NCI-H460 (cell line): ENCODE data around the gene AIF1L. TPM values are rescaled to one million over a fixed set of nuclear protein-coding genes. Genes with fewer than 3 reads are reported as not detected.
A peak's percentile ranks its signal among the peaks of the same experiment; 100 is the strongest.

Source experiments
- DNase-seq: peaks from one replicate; pipeline ENCODE4 v3.0.0-alpha.2; 2016; ENCODE audit warnings: low read depth; ENCODE audit errors: extremely low read depth
- polyA plus RNA-seq: library from polyadenylated mRNA; depleted of rRNA; stranded (reverse); fragments of >200 nt; gene quantifications from 2 replicates; pipeline ENCODE4 v1.2.3, GENCODE V29; 2014; cell fraction: nucleus; rRNA removed
- total RNA-seq: library from RNA; depleted of rRNA; stranded (reverse); fragments of >200 nt; shearing (Covaris generic); gene quantifications from 2 replicates; pipeline ENCODE4 v1.2.3, GENCODE V29; 2014; rRNA removed

AIF1L gene
- 4.2 and 5.0 TPM in 2 replicates for total RNA-seq
- 6.4 TPM in 2 replicates for polyA plus RNA-seq

DNA sequence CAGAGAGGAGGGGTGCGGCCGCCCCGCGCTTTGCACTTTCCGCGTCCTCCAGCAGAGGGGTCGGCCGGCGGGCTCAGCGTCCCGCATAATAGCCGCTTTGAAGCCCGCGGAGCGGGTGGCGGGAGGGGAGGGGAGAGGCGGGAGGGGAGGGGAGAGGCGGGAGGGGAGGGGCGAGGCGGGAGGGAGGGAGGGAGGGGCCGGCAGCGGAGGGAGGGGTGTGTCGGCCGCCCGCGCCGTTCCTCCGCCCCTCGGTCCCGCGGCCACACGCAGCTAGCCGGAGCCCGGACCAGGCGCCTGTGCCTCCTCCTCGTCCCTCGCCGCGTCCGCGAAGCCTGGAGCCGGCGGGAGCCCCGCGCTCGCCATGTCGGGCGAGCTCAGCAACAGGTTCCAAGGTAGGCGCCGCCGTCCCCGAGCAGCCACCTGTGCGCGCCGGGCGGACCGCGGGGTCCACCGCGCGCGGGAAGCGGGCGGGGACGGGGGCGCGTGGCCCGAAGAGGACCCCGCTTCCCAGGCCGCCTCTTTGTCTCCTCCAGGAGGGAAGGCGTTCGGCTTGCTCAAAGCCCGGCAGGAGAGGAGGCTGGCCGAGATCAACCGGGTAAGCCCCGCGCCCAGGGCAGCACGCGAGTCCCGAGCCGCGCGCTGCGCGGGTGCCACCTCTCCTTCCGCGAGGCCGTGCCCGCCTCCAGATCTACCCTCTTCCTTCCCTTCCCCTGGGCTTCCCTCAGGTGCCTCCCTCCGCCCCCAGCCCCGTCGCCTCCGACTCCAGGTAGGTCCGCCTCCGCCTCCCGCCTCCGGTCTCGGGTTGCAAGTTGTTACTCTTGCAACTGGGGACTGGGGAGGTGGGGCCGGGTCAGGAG lies at the start of gene AIF1L:
TSS of gene AIF1L (plus strand) at position 263 of the 857 bp plus-strand sequence. CDS start at position 362, 99 bp downstream.
- DNase-seq = no peak

DNA sequence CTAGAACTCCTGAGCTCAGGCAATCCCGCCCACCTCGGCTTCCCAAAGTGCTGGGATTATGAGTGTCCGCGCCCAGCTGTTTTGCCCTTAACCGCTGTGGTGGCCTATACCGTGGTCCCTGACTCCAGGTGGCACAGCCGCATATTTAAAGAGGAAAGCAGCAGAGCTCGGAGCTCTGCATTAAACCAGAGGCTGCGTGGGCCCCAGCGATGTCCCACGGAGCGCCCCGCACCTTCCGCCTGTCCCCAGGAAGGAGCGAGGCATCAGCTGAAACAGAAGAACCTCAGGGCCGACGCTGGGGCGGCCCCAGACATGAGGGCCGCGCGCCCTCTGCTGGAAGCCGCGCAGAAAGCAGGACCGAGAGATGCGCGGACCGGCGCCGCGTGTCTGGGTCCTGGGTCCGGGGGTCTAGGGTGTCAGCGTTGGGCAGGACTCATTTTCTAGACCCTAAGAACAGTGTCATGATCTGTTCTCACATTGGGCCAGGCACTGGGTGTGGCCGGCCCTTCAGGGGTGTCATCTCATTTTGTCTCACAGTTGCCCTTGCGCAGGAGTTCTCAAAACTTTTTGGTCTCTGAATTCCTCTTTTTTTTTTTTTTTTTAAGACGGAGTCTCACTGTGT lies 49.6 kb upstream of the AIF1L start:
- DNase-seq = peak; percentile 53

DNA sequence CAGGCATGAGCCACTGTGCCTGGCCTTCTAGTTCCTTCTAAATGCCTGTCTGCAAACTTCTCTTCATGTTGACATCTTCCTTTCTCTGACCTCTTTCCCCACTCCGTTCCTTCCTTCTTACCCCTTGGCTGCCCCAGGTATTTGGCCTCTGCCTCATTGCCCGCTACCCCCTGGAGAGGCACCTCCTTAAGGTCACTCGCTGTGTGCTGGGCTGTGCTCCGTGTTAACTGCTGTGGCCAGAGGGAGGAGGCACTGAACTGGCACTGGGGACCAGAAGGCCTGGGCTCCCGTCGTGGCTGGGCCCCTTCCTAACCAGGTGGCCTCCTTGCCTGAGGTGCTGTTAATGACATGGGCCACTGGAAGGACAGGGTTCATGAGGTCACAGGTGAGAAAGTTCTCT lies 48.0 kb upstream of the AIF1L start:
- DNase-seq = no peak

DNA sequence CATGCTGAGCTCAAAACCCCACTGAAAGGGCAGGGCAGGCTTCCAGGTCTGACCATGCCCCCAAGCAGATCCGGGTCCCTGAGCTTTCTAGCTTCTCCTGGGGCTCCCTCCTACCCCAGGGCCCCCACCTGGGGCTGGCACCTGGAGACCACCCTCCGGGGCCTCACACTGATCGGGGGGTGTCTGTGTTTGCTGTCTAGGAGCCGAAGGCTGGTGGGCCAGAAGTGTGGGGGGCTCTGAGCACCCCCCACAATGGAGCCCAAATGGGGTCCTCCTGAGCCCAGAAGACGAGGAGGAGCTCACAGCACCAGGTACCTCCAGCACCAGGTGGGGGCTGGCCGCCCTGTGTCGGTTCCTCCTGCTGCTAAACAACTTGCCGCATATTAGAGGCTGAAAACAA lies 47.5 kb upstream of the AIF1L start:
- no peak for DNase-seq

DNA sequence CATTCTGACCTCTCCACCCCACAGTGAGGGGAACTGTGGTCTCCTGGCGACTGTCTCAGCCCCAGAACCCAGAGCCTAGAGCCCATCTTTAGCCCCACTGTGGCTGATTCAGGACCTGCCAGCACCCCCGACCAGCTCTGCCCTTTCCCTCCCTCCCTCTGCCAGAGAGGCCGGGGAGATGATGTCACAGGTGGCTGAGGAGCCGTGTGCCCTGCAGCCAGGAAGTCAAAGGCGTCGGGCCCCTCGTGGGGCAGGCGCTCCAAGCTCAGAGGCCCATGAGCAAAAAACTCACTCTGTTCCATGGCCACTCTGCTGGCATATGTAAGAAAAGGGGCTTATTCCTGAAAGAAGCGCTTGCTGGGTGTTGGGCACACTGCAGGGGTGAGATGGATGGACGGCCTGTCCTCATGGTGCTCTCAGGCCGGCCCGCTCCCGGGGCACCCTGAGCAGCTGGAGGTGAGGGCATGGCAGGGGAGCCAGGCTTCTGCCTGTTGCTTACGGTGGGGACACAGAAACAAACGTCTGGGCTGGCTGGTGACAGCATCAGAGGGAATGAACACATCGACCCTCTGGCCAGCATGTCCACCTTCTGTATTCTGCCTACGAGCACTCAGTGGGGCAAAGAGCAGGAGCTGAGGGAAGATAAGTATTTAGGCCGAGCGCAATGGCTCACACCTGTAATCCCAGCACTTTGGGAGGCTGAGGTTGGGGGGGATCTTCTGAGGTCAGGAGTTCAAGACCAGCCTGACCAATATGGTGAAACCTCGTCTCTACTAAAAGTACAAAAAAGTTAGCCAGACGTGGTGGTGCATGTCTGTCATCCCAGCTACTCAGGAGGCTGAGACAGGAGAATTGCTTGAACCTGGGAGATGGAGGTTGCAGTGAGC lies 46.3 kb upstream of the AIF1L start:
- DNase-seq = no peak

DNA sequence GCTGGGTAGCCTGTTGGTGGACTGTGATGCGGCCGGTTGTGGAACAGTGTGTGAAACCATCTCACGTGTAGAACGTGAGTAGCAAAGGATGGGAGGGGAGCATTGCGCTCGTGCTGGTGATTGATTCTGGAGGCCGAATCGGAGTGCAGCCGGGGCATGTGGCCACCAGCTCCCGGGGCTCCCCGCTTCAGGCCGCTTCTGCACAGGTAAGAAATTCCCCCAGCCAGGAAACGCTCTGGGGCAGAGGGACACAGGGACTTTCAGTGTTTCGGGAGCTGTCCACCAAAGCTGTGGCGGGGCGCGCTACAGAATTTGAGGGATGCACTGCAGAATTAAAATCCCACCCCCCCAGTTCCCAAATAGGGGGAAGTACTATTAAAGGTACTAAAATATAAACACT lies 45.5 kb upstream of the AIF1L start:
- DNase-seq = no peak

DNA sequence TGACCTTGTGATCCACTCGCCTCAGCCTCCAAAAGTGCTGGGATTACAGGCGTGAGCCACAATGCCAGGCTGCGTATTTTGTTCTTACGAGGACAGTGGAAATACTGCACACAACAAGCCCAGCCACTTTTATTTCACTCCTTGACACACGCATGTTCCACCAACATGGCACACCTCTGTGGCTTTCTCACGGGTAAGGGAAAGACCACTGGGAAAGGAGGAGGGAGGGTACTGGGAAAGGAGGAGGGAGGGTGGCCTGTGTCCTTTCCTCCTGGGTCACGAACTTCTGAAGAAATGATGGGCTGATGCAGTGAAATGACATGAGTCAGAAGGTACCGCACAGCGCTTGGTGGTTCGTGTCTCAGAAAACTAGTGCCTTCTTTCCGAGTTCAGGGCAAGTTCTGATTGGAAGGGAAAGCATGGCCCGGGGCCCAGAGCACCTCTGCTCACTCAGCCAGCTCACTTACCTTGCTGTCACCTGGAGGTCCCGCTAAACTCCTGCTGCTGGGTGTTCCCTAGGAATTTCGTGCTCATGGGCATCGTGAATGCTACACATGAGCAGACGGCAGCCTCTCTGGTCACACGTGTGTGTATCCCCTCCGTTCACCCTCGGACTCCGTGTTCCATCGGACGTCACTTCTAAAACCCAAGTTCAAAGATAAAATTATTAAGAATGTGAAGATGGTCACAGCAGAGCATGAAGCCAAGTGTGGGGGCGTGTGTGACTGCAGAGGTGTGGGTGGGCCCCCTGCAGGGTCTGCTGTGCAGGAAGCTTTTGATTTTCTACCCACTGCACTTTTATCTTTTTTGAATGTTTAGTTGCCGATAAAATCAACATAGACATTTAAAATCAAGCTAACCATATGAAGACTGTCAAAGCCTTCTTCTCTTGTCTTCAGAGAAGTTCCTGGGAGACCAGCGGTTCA lies 44.5 kb upstream of the AIF1L start:
- no peak for DNase-seq

DNA sequence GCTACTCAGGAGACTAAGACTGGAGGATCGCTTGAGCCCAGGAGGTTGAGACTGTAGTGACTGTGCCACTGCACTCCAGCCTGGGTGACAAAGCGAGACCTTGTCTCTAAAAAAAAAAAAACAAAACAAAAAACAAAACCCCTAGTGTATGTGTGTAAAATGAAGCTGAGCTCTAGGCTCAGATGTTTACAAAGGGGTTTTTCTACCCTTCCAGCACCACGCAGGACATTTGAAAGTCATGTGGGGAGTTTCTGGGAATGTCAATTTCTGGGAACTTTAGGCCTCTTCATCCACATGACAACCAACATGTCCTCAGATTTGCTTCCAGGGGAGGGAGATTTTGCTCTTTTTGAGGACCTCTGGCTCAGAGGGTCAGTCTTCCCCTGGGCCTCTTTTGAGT lies 42.4 kb upstream of the AIF1L start:
- no peak for DNase-seq

DNA sequence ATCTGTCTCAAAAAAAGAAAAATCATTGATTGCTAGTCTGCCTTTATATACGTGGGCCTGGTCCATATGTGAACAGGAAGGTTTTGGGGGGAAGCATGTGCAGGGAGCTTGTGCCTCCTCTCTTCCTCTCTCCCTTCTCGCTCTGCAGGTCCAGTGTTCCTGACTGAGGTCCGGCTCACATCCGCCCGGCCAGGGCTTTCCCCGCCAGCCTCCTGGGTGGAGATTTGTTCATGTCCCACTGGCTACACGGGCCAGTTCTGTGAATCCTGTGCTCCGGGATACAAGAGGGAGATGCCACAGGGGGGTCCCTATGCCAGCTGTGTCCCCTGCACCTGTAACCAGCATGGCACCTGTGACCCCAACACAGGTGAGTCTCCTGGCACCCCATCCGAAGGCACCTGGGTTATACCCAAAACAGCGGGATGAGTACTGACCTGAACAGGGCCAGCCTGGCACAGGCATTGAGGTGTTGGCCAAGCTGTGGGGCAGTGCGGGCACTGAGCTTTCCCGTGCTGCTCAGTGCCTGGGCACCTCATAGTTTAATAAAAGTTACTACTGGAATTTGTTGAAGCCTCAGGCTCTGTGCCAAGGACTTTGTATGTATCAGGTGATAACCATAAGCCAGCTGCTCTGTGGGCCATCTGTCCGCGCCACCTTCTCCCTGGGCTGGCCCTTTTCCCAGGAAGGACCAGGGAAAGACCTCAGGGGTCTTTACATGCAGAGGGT lies 39.4 kb upstream of the AIF1L start:
- DNase-seq = no peak

DNA sequence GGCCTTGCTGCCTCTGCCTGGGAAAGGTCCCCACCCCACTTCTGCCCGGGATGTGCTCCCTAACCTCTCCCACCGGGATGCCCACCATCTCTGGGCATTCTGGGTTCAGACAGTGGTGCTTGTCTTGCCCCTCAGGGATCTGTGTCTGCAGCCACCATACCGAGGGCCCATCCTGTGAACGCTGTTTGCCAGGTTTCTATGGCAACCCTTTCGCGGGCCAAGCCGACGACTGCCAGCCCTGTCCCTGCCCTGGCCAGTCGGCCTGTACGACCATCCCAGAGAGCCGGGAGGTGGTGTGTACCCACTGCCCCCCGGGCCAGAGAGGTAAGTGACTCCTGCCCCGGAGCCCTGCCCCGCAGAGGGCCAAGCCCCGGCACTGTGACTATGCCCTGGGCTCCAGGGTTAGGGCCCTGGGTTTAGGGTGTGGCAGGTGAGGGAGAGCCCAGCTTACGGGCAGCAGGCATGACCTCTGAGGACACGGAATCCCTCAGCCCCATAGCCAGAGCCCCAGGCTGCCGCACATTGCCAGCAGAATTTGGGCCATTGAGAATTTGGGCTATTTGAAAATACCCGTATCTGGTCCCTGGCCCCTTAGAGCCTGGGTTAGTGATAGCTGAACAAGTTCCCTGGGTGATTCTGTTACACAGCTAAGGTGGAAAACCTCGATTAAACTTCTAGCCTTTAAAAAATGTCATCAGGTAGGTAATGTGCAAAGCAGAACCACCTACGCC lies 35.3 kb upstream of the AIF1L start:
- DNase-seq = no peak

DNA sequence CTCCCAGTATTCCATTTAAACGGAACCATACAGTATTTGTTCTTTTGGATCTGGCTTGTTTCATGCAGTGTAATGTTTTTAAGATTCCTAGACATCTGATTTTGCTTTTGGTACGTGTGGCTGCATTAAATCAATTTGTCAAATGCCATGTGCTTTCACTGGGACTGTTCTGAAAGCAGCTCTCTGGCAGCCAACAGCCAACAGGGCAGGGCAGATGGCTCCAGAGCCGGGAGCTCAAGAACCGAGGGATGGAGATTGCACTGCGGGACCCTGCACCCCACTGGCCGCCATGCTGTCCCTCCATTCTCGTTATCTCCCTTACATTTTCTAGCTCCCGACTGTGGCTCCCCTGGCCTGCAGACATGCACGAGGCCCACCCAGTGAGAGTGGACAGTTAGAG lies 33.4 kb upstream of the AIF1L start:
- DNase-seq = no peak

DNA sequence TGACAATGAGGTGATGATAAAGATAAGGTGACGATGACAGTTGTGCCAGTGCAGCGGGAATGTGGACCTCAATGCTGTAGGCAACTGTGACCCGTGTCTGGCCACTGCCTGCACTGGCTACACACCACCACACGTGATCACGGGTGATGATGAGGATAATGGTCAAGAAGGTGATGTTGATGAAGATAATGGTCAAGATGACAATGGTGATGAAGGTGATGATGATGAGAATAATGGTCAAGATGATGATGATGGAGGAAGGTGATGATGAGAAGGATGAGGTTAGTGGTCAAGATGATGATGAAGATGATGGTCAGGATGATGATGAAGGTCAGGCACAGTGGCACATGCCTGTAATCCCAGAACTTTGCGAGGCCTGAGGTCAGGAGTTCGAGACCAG lies 30.7 kb upstream of the AIF1L start:
- no peak for DNase-seq

DNA sequence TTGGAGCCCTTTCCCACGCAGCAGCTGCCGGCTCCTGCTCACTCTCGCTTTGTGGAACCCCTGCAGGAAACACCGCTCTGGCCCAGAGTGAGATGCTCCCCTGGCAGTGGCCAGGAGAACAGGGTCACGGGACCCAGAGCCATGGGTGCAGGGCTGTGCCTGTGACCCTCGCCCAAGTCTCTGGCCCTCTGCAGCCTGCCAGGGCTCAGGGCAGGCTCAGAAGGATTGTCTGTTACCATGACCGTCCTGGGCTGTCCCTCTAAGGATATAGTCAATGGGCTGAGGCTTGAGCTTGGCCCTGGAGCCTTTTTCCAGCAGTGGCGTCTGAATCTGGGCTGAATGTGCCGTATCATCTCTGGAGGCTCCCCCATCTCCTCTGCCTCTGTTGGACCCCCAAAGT lies 28.7 kb upstream of the AIF1L start:
- DNase-seq = no peak

DNA sequence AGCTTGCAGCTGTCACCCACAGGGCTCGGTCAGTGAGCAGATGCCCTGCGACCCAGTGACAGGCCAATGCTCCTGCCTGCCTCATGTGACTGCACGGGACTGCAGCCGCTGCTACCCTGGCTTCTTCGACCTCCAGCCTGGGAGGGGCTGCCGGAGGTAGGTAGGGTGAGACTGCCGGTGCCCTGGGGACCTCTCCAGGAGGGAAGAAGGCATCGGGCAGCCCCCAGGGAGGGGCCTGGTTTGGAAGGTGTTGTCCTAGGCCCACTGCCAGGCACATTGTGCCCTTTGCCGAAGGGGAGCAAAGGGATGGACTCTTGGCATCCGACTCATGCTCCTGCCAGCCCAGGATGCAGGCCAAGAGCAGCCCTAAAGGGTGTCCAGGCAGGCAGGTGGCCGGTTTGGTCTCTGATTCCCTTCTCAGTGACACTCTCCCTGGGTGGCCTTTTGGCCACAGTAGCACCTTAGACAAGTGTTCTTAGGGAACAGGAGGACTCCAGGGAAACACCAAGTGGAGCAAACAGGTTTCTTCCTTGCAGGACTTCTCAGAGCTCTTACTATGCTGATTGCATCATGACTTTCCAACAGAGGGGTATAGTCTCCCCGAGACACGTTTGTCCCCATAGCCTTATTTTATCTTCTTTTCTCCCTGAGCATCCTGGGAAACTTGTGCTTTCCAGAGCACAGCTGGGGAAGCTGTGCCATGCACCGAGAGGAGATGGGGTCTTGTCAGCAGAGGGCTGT lies 28.1 kb upstream of the AIF1L start:
- DNase-seq = no peak

DNA sequence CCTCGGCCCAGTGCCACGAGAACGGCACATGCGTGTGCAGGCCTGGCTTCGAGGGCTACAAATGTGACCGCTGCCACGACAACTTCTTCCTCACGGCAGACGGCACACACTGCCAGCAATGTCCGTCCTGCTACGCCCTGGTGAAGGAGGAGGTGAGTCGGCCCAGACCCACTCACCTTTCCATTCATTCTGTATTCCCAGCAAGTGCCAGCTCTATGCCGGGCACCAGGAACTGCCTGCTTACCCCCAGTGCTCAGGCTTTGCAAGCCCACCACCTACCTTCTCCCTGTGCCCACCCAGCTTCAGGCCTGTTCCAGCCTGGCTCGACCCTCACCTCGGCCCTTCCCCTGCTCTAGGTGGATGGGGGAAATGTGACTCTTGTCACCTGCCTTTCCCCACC lies 26.6 kb upstream of the AIF1L start:
- no peak for DNase-seq

DNA sequence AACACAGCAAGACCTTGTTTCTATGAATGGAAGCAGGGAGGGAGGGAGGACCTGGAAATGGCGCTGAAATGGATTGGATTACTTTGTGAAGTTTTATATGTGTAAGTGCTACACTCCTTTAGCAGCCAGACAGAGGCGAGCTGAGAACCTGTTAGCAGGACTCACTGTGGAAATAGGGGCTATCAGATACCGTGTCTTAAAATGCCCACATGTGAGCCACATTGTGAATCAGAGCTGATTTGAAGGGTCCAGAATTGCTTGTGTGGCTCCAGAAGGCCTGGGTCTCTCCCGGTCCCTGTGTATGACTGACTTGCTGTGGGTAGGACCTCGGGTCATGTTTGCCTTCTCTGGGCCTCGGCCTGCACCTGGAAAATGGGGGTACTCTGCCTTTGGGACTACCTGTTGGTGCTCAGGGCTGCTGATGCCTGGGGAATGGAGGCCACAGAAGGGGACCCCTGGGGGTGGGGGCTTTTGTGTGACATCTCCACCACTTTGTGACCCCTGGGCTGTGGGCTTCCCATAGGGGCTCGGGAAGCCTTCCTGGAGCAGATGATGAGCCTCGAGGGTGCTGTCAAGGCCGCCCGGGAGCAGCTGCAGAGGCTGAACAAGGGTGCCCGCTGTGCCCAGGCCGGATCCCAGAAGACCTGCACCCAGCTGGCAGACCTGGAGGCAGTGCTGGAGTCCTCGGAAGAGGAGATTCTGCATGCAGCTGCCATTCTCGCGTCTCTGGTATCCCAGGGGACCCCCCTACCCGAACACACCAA lies 24.0 kb upstream of the AIF1L start:
- no peak for DNase-seq

DNA sequence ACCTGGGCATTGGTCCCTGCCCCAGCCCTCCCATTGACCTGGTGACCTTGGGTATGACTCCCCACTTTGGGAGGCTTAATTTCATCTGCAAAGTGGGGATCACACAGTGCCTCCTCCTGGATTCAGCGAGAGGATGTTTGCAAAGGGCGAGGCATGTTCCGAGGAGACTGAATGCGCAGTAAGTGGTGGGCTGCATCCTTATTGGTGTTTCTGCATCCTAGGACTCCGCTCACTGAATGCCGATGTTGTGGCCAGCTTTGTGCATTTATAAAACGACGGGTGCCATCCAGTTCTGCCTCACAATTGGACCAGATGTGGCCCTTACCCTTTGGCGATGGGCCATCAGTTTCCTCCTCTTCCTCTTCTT lies 23.5 kb upstream of the AIF1L start:
- DNase-seq = no peak
